Retinal pigment epithelial cell (primary cell): Measurements from ENCODE around the gene CCDC134.

ENCODE experiments used
- DNase-seq: peaks from one replicate; pipeline ENCODE4 v3.0.0-alpha.2; 2010; ENCODE audit warnings: low read depth
- H3K4me3 ChIP-seq: 2 replicates; pipeline ENCODE4 v1.5.1; 2011; ENCODE audit warnings: mild to moderate bottlenecking, low read length, control low read depth, moderate library complexity
- TF ChIP-seq, protein P1 (sequence below): conservative IDR thresholded peaks from 2 replicates; pipeline ENCODE4 v1.5.1; 2011; ENCODE audit warnings: low read depth, low read length, control low read depth, inconsistent platforms

Gene CCDC134

DNA sequence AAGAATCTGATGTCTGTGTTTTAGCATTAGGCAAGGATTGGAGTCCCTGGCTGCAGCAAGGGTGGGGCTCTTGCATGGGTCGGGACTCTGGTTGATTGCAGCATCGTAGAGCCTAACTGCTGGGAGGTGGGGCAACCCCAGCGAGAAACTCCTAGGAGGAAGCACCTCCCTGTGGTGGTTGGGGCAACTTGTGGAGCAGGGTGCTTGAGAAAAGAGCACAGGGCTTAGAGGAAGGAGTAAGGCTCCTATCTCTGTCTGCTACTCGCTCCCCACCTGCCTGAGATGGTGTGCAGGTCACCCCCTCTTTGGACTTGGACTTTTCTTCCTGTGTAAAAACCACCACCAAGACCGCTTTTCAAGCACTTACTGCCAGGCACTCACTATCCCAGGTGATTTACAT is 48.0 kb downstream of the CCDC134 start:
- DNase-seq = no peak
- TF ChIP-seq, protein P1, sequence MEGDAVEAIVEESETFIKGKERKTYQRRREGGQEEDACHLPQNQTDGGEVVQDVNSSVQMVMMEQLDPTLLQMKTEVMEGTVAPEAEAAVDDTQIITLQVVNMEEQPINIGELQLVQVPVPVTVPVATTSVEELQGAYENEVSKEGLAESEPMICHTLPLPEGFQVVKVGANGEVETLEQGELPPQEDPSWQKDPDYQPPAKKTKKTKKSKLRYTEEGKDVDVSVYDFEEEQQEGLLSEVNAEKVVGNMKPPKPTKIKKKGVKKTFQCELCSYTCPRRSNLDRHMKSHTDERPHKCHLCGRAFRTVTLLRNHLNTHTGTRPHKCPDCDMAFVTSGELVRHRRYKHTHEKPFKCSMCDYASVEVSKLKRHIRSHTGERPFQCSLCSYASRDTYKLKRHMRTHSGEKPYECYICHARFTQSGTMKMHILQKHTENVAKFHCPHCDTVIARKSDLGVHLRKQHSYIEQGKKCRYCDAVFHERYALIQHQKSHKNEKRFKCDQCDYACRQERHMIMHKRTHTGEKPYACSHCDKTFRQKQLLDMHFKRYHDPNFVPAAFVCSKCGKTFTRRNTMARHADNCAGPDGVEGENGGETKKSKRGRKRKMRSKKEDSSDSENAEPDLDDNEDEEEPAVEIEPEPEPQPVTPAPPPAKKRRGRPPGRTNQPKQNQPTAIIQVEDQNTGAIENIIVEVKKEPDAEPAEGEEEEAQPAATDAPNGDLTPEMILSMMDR = no peak

DNA sequence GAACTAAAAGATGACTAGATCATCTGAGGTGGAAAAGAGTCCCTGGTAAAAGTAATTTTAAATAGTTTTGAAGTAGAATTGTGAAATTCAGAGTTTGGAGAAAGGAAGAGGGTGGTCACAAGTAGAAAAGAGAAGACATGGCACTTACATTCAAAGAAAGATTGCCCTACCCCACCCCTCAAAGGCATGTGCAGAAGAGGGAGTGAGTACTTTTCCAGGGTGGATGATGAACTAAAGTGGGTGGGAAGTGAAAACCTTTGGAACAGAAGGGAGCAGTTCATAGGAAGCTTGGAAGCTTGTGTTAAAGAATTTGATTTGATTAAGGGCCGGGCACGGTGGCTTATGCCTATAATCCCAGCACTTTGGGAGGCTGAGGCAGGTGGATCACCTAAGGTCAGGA is 56.0 kb downstream of the CCDC134 start:
- no peak for DNase-seq
- TF ChIP-seq, protein P1 = no peak
- H3K4me3 ChIP-seq = no peak overlapping the region

More for the DNA sequence above, 48.0 kb downstream of the CCDC134 start:
- no peak overlapping the region for H3K4me3 ChIP-seq

DNA sequence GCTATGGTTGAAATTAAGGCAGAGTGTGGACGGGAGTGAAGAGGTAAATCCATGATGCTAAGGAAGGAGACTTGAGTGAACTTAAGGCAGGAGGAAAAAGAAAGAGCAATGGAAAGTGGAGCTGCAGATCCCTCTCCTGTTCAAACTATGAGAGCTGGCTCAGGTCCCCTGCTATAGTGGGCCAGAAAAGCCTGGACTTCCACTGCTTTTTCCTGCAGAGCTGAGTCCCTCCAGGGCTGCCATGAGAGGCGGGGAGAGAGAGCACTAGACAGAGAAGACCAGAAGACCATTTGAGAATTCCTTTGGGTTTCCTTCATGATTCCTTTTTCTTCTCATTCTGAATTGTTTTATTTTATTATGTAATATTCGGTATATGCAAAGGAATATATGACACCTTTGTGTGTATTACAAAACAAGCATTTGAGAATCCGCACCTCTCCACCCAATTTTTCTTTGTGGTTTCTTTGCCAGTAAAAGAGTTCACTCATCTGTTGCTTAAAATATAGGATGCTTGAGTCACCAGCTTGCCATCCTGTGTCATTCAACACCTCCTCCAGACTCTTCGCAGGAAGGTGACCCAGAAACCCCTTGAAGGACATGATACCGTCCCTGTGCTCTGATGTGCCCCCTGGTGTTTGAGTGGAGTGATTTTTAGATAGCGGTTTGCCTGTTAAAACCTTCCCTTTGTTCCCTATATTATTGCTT is 56.8 kb downstream of the CCDC134 start:
- no peak overlapping the region for H3K4me3 ChIP-seq
- TF ChIP-seq, protein P1 = peak; percentile 70

GRCh38 chr22:41857860-41858199 is 57.4 kb downstream of the CCDC134 start:
- no peak for DNase-seq
- no peak overlapping the region for H3K4me3 ChIP-seq
- TF ChIP-seq, protein P1 = no peak

More for the DNA sequence above, 56.8 kb downstream of the CCDC134 start:
- DNase-seq = no peak

DNA sequence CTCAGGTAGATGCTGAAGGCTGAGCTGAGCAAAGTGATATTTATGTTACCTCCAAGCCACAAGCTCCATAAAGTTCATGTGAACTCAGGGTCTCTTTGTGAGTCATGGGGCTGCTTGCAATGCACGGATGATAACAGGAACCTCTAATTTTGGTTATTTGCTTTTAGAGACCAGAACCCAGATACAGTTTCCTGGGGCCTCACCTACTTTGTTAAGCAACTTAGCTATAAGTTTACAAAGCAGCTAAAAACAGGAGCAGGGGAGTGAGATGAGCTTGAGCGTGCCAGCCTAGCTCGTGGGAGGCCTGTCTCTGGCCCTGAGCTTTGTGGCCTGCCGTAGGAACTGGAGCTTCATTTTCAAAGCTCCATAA is 61.7 kb downstream of the CCDC134 start:
- DNase-seq = no peak
- TF ChIP-seq, protein P1 = no peak

GRCh38 chr22:41862530-41863266 is 62.2 kb downstream of the CCDC134 start:
- TF ChIP-seq, protein P1 = no peak
- H3K4me3 ChIP-seq = no peak overlapping the region
- DNase-seq = no peak

More for the DNA sequence above, 61.7 kb downstream of the CCDC134 start:
- no peak overlapping the region for H3K4me3 ChIP-seq

GRCh38 chr22:41863472-41863871 is 63.0 kb downstream of the CCDC134 start:
- no peak overlapping the region for H3K4me3 ChIP-seq
- TF ChIP-seq, protein P1 = no peak
- DNase-seq = no peak
